PC-3 (cell line): ENCODE data around the gene ADAMTS5.

ENCODE experiments used
- CTCF ChIP-seq: fragments of 300-600 bp; sonication (generic); conservative IDR thresholded peaks from 2 replicates; pipeline ENCODE4 v1.5.1; 2017; ENCODE audit warnings: antibody characterized with exemption, low read depth, mild to moderate bottlenecking, low read length
- EZH2 ChIP-seq: fragments of 300-600 bp; sonication (generic); IDR thresholded peaks from one replicate; pipeline ENCODE4 v1.6.1; 2017; ENCODE audit warnings: antibody characterized with exemption, mild to moderate bottlenecking, low read length; ENCODE audit not compliant: unreplicated experiment

GRCh38 chr21:26939601-26940111, 27.2 kb downstream of the ADAMTS5 start:
- TF ChIP-seq CTCF (no peak), EZH2 (no peak)
